SJSA1 (cell line): ENCODE data around the gene ING3. TPM values are rescaled to one million over a fixed set of nuclear protein-coding genes. Genes with fewer than 3 reads are reported as not detected.

Experiments
- DNase-seq, 2 experiments: peaks; one replicate each; pipeline ENCODE4 v3.0.0-alpha.2; 2015 to 2020; ENCODE audit warnings: low spot score in 2 of 2, low read depth in 1 of 2
- H3K27ac ChIP-seq: fragments of 250-450 bp; sonication (Bioruptor Pico); 2 replicates; pipeline ENCODE4 v1.5.1; 2020; ENCODE audit warnings: mild to moderate bottlenecking, moderate library complexity
- H3K27me3 ChIP-seq: fragments of 250-450 bp; sonication (Bioruptor Pico); replicated peaks from 2 replicates; pipeline ENCODE4 v1.5.1; 2020; ENCODE audit warnings: mild to moderate bottlenecking, moderate library complexity
- H3K36me3 ChIP-seq: fragments of 250-450 bp; sonication (Bioruptor Pico); 2 replicates; pipeline ENCODE4 v1.5.1; 2020; ENCODE audit warnings: mild to moderate bottlenecking
- H3K4me1 ChIP-seq: fragments of 250-450 bp; sonication (Bioruptor Pico); replicated peaks from 2 replicates; pipeline ENCODE4 v1.6.1; 2021; ENCODE audit warnings: mild to moderate bottlenecking
- H3K4me3 ChIP-seq: fragments of 250-450 bp; sonication (Bioruptor Pico); 2 replicates; pipeline ENCODE4 v1.5.1; 2020; ENCODE audit warnings: mild to moderate bottlenecking
- H3K9me3 ChIP-seq: fragments of 250-450 bp; sonication (Bioruptor Pico); replicated peaks from 2 replicates; pipeline ENCODE4 v1.5.1; 2020; ENCODE audit warnings: mild to moderate bottlenecking
- total RNA-seq: library from RNA; depleted of rRNA; stranded (reverse); fragments of >200 nt; shearing (Covaris generic); gene quantifications from 2 replicates; pipeline ENCODE4 v1.2.3, GENCODE V29; 2014

ING3 gene
- total RNA-seq, 1 experiment from 2014 or later: 31.2 TPM

DNA sequence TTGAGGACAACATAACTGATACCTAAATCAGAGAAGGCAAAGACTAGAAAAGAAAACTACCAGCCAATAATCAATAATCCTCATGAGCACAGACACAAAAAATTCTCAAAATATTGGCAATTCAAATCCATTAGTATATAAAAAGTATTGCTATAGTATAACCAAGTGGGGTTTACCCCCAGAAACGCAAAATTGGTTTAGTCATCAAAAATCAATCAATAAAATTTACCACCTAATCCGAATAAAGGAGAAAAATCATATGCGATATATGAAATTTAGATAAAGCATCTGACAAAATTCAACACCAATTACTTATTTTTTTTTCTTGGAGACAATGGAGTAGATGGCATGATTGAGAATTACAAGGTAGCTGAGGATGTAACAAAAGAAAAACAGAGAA, 11.2 kb upstream of the ING3 start:
- Histone ChIP-seq H3K27ac (no peak overlapping the region), H3K9me3 (no peaks in the 10 kb centered on the region), H3K4me3 (no peak overlapping the region), H3K27me3 (peaks cover 18% of the 10 kb centered on the region), H3K36me3 (no peaks in the 10 kb centered on the region), H3K4me1 (no peaks in the 10 kb centered on the region)
- no peak for DNase-seq

DNA sequence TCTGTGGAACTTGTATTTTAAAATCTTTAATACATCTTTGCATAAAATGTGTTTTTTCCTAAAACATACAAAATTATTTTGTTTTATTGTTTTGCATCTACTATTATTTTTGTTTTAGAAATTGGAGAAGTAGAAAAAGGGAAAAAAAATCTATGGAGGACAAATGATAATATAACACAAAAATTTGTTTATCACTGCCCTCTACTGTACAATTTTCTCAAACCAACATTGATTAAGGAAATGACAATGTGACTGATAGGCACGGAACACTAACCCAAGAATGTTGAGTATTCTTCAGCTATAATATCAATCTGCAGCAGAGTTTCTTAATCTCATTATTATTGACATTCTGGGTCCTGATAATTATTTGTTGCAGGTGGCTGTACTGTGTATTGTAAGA, 9.5 kb upstream of the ING3 start:
- peaks cover 26% of the 10 kb centered on the region for H3K27me3 ChIP-seq
- no peak overlapping the region for H3K4me3 ChIP-seq
- H3K4me1 ChIP-seq: no peaks in the 10 kb centered on the region
- DNase-seq: no peak
- H3K36me3 ChIP-seq: no peaks in the 10 kb centered on the region
- no peaks in the 10 kb centered on the region for H3K9me3 ChIP-seq
- H3K27ac ChIP-seq: no peak overlapping the region

DNA sequence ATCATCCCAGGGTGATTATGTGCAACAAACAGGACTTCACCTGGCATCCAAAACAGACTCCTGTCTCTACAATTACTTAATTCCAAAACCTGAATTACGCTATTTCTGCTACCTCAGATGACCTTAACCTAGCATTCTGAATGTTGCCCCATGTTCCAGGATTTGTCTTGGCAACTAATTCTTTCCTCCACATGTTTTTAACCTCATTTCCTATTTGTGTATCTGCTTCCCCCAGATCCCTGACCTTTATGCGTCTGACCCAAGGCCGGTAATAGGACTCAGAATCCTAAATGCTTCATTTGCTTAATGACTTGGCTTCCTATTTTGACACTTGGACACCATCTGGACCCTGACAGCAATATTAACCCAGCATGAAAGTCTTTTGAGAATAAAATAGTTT, 8.7 kb upstream of the ING3 start:
- Histone ChIP-seq H3K9me3 (no peaks in the 10 kb centered on the region), H3K27me3 (peaks cover 26% of the 10 kb centered on the region), H3K4me3 (no peak overlapping the region), H3K27ac (no peak overlapping the region), H3K4me1 (no peaks in the 10 kb centered on the region), H3K36me3 (no peaks in the 10 kb centered on the region)
- DNase-seq: no peak

DNA sequence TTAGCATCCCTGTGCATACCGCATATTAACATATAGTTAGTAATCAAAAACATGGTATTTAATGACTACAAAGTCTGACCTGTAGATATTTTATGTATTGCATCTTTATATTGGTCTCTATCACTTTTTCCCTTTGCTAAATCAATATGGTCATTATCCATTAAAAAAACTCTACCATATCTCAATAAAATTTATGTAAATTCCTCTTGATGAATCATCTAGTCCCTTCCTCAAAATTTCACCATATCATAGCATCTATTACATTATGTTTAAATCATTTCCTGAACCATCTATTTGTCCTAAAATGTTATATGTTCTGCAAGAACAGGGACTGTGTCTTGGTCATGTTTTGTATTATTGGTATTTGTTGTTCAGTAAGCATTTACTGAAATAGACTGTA, 7.7 kb upstream of the ING3 start:
- Histone ChIP-seq H3K4me1 (no peaks in the 10 kb centered on the region), H3K27ac (no peak overlapping the region), H3K9me3 (no peaks in the 10 kb centered on the region), H3K4me3 (no peak overlapping the region), H3K36me3 (no peaks in the 10 kb centered on the region), H3K27me3 (peaks cover 26% of the 10 kb centered on the region)
- DNase-seq: no peak

DNA sequence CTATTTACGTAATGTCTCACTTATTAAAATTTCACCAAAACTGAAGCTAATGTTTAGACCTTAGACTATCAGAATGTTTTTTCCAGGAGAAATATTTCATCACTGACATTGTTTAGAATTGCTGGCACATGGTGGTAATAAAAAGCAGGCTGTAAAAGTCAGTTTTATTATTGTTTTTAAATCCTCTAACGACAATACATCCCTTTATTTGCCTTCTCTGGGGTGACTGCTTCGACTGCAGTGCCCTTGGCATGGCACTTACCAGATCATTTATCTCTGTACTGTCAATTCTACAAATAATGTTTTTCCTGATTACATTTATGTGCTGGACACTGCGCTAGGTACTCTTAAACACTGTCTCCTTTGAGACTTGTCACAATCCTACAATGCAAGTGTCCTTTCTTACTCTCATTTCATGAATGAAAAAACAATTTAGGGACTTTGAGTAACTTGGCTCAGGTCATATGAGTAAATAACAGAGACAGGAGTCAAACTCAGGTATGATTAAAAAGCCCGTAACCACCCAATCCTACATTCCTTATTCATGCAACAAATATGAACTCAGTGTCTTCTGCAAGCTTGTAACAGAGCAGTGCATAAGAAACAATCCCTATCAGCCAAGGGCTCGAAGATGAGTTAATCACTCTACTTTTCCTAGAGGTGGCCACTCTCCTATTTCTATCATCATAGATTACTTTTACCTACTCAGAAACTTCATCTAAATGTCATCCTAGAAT, 5.6 kb upstream of the ING3 start:
- H3K27ac ChIP-seq: no peak overlapping the region
- no peak overlapping the region for H3K4me3 ChIP-seq
- H3K27me3 ChIP-seq: peaks cover 24% of the 10 kb centered on the region

DNA sequence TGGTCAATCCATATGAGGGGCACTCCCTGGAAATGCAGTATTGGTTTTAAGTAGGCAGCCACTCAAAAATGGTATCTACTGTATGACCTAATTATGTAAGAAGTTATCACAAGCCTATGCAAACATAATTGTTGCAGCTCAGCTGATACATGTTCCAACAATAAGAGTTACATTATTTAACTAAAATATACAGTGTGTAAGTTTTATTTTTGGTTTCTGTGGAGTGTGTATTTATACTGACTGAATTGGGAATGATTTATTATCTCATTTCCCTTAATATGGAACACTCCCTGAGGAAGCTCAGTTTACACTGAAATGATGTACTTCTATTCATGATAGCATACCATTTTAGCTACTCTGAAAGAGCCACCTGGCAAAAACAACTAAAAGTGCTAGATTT, 2.6 kb upstream of the ING3 start:
- peaks cover 4% of the 10 kb centered on the region for H3K36me3 ChIP-seq
- no peak overlapping the region for H3K4me3 ChIP-seq
- no peak for DNase-seq
- H3K9me3 ChIP-seq: no peaks in the 10 kb centered on the region
- peaks cover 15% of the 10 kb centered on the region for H3K27me3 ChIP-seq
- H3K27ac ChIP-seq: no peak overlapping the region
- H3K4me1 ChIP-seq: peaks cover 7% of the 10 kb centered on the region

More for the DNA sequence above, 5.6 kb upstream of the ING3 start:
- Histone ChIP-seq H3K4me1 (no peaks in the 10 kb centered on the region), H3K36me3 (no peaks in the 10 kb centered on the region), H3K9me3 (no peaks in the 10 kb centered on the region)
- DNase-seq: no peak

DNA sequence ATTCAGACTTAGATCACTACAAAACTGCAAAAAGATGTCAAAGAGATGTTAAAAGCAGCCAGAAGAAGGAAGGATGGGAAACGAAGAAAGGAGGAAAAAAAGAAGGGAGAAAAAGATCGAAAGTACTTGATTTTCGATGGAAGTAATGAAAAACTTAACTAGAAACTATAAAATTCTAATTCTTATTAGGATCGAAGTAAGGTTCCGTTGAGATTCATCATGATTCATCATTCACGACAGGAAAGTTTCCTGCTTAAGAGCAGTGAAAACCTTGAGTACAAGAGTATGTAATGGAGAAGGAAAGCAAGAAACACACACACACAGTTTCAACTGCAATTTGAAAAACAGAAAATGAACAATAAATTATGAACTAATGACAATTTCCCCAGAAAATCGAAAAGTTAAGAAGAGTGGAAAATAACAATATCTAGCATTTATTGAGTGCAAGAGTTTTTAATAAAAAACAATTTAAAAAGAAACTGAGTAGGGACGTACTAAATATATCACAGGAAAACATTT, 1.1 kb upstream of the ING3 start:
- DNase-seq: no peak
- peaks cover 7% of the 10 kb centered on the region for H3K4me1 ChIP-seq
- H3K36me3 ChIP-seq: peaks cover 16% of the 10 kb centered on the region
- no peak overlapping the region for H3K27ac ChIP-seq
- no peaks in the 10 kb centered on the region for H3K9me3 ChIP-seq
- H3K27me3 ChIP-seq: peaks cover 11% of the 10 kb centered on the region; the same call in 1 of the 2 replicates
- H3K4me3 ChIP-seq: peak overlapping the region; percentile 52

DNA sequence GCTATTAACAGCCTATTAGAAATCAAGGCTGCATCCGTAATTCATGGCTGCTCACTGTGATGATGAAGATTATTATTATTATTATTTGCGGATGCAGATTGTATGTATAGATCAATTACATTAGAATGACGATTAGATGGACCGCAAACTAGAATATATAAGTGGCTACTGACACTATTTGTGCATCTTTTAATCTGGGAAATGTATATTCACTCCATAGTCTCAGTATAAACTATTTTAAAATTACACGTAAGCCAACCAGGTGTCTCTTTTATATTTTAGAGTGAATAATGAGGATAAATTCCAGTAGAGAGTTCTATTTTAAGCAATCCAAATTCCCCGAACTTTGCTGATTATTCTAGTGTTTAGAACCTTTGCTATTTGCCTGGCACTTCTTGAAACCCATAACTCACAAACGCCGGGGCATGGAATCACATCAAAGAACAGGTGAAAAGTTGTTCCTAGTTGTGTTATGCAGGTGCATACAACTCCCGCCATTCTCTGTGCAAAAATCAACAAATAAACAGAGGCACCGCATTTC, 509 bp upstream of the ING3 start:
- H3K4me1 ChIP-seq: peaks cover 7% of the 10 kb centered on the region
- peaks cover 4% of the 10 kb centered on the region; the same call in 1 of the 2 replicates for H3K27me3 ChIP-seq
- no peak for DNase-seq
- peaks cover 17% of the 10 kb centered on the region for H3K36me3 ChIP-seq
- peak overlapping the region; percentile 52 for H3K4me3 ChIP-seq
- H3K9me3 ChIP-seq: no peaks in the 10 kb centered on the region
- H3K27ac ChIP-seq: no peak overlapping the region

DNA sequence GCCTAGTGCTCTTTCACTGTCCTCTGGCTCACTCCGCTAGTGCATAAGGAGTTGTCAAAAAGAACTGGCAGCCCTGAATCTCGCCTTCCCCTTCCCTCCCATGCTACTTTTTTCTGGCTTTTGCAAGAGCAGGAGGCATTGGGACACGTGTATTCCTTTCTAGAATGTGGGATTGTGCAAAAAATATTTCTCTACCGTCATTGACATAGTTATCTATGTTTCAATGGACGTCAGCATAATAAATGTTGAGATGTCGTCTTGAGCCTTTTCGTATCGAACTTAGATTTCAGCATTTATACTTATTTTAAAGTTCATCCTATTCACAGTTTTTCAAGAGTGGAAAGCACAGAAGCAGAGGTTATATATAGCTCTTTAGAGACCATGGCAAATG, 727 bp downstream of the ING3 start:
- H3K27ac ChIP-seq: peak overlapping the region; percentile 98

DNA sequence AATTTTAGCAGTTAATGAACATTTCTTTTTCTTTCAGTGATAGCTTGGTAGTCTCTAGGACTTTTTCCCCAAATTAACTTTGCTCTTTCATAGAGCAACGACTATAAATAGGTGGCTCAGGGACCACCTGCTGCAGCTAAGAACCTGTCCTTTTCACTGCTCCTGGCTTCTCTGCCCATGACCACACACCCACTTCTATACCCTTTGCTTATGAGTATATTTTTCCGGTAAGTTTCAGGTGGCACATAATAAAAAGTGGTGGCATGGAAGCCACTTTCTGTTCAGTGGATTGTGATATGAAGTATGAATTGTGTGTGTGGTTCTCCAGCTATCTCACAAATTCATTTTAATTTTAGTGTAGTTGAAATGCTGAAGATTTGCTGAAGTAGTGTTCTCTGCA, 1.2 kb downstream of the ING3 start:
- peaks cover 4% of the 10 kb centered on the region; the same call in 1 of the 2 replicates for H3K27me3 ChIP-seq
- H3K27ac ChIP-seq: no peak overlapping the region
- peaks cover 34% of the 10 kb centered on the region for H3K36me3 ChIP-seq
- DNase-seq: no peak
- peaks cover 7% of the 10 kb centered on the region for H3K4me1 ChIP-seq
- peak overlapping the region; percentile 52 for H3K4me3 ChIP-seq
- no peaks in the 10 kb centered on the region for H3K9me3 ChIP-seq

More for the DNA sequence above, 727 bp downstream of the ING3 start:
- no peaks in the 10 kb centered on the region for H3K9me3 ChIP-seq
- H3K4me1 ChIP-seq: peaks cover 7% of the 10 kb centered on the region
- peaks cover 4% of the 10 kb centered on the region; the same call in 1 of the 2 replicates for H3K27me3 ChIP-seq
- peak overlapping the region; percentile 52 for H3K4me3 ChIP-seq
- H3K36me3 ChIP-seq: peaks cover 29% of the 10 kb centered on the region
- DNase-seq: no peak

DNA sequence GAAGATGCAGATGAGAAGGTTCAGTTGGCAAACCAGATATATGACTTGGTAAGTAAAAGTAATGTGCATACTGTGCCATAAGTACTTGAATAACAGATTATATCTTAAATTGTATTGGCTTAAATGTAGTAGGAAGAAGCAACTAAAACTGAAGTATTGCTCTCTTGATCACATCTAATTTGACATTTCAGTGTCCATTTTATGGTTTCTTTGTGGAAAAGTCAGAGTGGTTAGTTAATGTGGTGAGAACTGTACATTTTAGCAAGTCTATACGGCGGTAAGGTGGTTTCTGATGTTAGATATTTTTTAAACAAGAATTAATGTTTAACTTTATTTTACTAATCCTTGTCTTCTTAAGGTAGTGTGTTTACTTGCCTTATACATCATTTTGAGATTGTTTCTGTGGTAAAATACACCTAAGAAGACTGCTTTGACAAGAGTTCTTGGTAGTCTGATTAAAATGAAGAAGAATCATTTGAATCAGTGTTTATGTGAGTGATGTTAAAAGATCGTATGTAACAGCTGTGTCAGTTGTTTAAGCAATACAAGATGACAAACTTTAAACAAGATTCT, 5.1 kb downstream of the ING3 start:
- Histone ChIP-seq H3K4me3 (no peak overlapping the region), H3K4me1 (peaks cover 7% of the 10 kb centered on the region), H3K27me3 (no peaks in the 10 kb centered on the region), H3K36me3 (peaks cover 46% of the 10 kb centered on the region), H3K9me3 (no peaks in the 10 kb centered on the region), H3K27ac (no peak overlapping the region)
- no peak for DNase-seq

DNA sequence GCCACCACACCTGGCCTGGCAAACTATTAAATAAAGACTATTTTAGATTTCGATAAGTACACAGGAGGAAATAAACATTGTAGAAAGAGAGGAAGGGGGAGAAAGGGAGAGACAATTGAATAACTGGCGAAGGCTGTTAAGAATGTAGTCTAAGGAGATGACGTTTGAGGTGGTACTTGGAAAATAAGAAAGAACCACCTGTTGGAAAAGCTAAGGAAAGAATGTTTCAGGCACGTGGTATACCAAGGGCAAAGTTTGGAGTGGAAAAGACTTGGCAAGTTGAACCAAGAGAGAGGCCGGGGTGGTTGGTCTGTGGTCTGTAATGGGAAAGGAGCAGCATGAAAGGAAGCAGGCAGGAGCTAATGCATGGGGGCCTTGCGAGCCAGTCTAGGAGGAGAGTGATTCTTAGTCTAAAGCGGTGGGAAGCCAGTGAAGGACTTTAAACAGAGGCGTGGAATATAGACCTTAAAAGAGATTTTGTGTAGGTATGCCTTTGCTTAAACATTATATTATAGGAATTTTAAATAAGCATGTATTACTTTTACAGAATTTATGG, 9.4 kb downstream of the ING3 start:
- Histone ChIP-seq H3K4me1 (peaks cover 6% of the 10 kb centered on the region; the same call in 1 of the 2 replicates), H3K4me3 (no peak overlapping the region), H3K36me3 (peaks cover 36% of the 10 kb centered on the region), H3K27me3 (no peaks in the 10 kb centered on the region), H3K9me3 (no peaks in the 10 kb centered on the region), H3K27ac (no peak overlapping the region)
- no peak for DNase-seq

DNA sequence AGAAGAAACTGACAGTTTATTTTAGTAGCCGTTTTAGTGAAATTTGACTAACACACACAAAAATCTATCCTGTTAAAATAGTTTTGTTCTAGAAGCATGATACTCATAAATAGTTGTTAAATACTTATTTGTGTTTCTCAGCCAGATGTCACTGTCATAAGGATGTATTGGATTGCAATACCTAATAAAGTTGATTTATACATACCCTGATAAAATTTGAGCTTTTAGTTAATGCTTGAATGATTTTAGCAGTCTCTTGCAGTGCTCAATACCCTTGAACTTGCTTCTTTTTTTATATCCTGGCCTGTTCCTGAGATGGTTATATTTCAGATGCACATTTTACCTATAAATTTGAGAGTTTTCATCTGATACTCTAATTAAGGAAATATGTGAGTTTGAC, 10.1 kb downstream of the ING3 start:
- Histone ChIP-seq H3K4me1 (peaks cover 6% of the 10 kb centered on the region; the same call in 1 of the 2 replicates), H3K9me3 (no peaks in the 10 kb centered on the region), H3K27ac (no peak overlapping the region), H3K4me3 (no peak overlapping the region), H3K27me3 (no peaks in the 10 kb centered on the region), H3K36me3 (peaks cover 32% of the 10 kb centered on the region)
- DNase-seq: no peak

DNA sequence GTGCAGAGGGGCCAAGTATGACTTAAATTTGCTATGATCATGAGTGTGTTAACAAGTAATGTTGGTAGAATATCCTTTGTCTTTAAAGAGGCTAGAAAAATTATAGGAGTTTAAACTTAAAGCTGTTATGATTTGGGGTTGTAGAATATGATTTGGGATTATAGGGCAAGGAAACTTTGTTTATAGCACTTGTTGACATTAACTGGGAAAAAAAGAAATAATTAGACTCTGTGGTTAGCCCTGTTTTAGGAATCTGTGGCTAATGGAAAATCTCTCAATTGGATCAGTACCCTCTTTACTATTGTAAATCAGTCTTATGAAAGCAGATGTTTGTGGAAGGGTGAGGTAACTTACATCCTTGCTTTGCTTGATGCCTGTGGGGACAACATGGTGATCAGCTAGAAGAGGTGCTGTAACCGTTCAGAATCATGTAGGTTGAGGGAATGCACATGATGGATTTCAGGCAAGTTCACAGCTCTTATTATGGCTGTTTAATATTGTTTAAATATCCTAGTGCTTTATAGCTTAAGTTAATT, 11.1 kb downstream of the ING3 start:
- DNase-seq: no peak
- H3K27ac ChIP-seq: no peak overlapping the region

More for the DNA sequence above, 11.1 kb downstream of the ING3 start:
- H3K4me1 ChIP-seq: peaks cover 6% of the 10 kb centered on the region; the same call in 1 of the 2 replicates
- H3K36me3 ChIP-seq: peaks cover 29% of the 10 kb centered on the region
- H3K27me3 ChIP-seq: no peaks in the 10 kb centered on the region
- no peaks in the 10 kb centered on the region for H3K9me3 ChIP-seq
- H3K4me3 ChIP-seq: no peak overlapping the region
